Body of pancreas (tissue), 4 donors: ENCODE results near the gene DDX47. TPM values are rescaled to one million over a fixed set of nuclear protein-coding genes. Genes with fewer than 3 reads are reported as not detected.

Source experiments
- ATAC-seq: fragments of 150-250 bp; one replicate; pipeline ENCODE4 v1.9.1; 2016
- DNase-seq, 4 donors: peaks; one replicate each; pipeline ENCODE4 v3.0.0-alpha.2; 2019
- H3K27ac ChIP-seq, 4 donors: fragments of 200-600 bp; sonication (generic); 1 replicate in 3 of 4; 2 replicates in 1 of 4; pipeline versions ENCODE4 v1.5.1 to v1.6.1; 2016 to 2019; ENCODE audit warnings: mild to moderate bottlenecking in 1 of 4, mixed read lengths in 1 of 4, moderate library complexity in 1 of 4
- H3K27me3 ChIP-seq, 2 donors: fragments of 200-600 bp; sonication (generic); one replicate each; pipeline ENCODE4 v1.6.0; 2016; ENCODE audit warnings: mild to moderate bottlenecking in 1 of 2
- H3K36me3 ChIP-seq, 2 donors: fragments of 200-600 bp; sonication (generic); replicated peaks in 1 of 2; 2 replicates each; pipeline ENCODE4 v1.5.1; 2016; ENCODE audit warnings: low read depth in 2 of 2; ENCODE audit not compliant: insufficient read depth in 1 of 2
- H3K4me1 ChIP-seq: fragments of 200-600 bp; sonication (generic); one replicate; pipeline ENCODE4 v1.6.0; 2016
- H3K4me3 ChIP-seq, 2 donors: fragments of 200-600 bp; sonication (generic); 1 replicate in 1 of 2; 2 replicates in 1 of 2; pipeline ENCODE4 v1.5.1; 2016 to 2019
- H3K9me3 ChIP-seq, 3 donors: fragments of 200-600 bp; sonication (generic); 1 replicate in 2 of 3; 2 replicates in 1 of 3; pipeline ENCODE4 v1.5.1; 2016
- CTCF ChIP-seq, 7 experiments: fragments of 450-650 bp in 4 of 7; fragments of 200-600 bp in 3 of 7; sonication (generic) in 3 of 7; IDR thresholded peaks; one replicate each; pipeline ENCODE4 v1.5.1; 2016 to 2019; ENCODE audit warnings: antibody characterized with exemption in 7 of 7
- POLR2A ChIP-seq, 3 donors: fragments of 450-650 bp; IDR thresholded peaks; one replicate each; pipeline ENCODE4 v1.6.1; 2016; ENCODE audit warnings: antibody characterized with exemption in 3 of 3, mild to moderate bottlenecking in 2 of 3
- WGBS, 2 donors: methylation state at CpG; one replicate each; pipeline ENCODE4 v1.1.5; 2017; 5-methylcytosine and 5-hydroxymethylcytosine counted together
- intact Hi-C: fragments of 100-400 bp; cut with DNase I; formaldehyde crosslinking; loops from one replicate; pipeline ENCODE4 v1.15.1; 2023
- total RNA-seq, 2 donors: library from RNA; depleted of rRNA; stranded (reverse); fragments of >200 nt; gene quantifications; one replicate each; pipeline ENCODE4 v1.1.0, GENCODE V29; 2016

Gene DDX47
- total RNA-seq, 2 donors from 2014 or later: 32.4 to 59.7 TPM

DNA sequence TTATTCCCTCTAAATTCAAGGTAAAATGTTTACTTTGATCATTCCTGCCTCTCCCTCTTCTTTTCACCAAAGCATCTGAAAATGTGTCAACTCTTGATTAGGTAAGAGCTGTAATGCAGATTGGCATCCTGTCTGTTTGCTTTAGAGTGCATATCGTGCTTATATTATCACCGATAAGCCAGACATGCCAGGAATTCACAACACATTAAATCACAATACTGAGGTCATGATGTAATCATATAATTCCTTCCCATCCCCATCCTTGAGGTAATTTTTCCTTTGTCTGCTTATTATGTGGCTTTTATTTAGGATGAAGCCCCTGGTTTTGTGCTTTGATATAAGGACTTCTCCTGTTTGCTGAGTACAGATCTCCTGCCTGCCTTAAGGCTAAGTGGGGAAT, 10.2 kb downstream of the DDX47 start:
- no peak overlapping the region for H3K4me3 ChIP-seq
- DNase-seq (no peak), ATAC-seq (no peak)
- TF ChIP-seq CTCF (IDR thresholded peaks at IDR 0.05): no peak
- TF ChIP-seq POLR2A (IDR thresholded peaks at IDR 0.05): no peak
- peaks cover 12% of the 10 kb centered on the region for H3K4me1 ChIP-seq
- H3K27me3 ChIP-seq: no peaks in the 10 kb centered on the region
- peaks cover 15 to 45% of the 10 kb centered on the region in 2 donors for H3K36me3 ChIP-seq
- WGBS, 2 donors: 42 to 46% methylated on average over 2 of the region's 2 CpGs
- H3K27ac ChIP-seq: no peak overlapping the region
- no peaks in the 10 kb centered on the region for H3K9me3 ChIP-seq
- intact Hi-C loops: no loop called here

GRCh38 chr12:12823811-12824210, 10.7 kb downstream of the DDX47 start:
- Histone ChIP-seq H3K36me3 (peaks cover 15 to 48% of the 10 kb centered on the region in 2 donors), H3K27me3 (no peaks in the 10 kb centered on the region), H3K4me3 (no peak overlapping the region), H3K4me1 (peaks cover 11% of the 10 kb centered on the region), H3K9me3 (no peaks in the 10 kb centered on the region), H3K27ac (no peak overlapping the region)
- TF ChIP-seq CTCF (IDR thresholded peaks at IDR 0.05): no peak
- no peak for TF ChIP-seq POLR2A (IDR thresholded peaks at IDR 0.05)
- 96 to 97% methylated on average over 5 of the region's 5 CpGs for WGBS, 2 donors
- ATAC-seq (no peak), DNase-seq (no peak)
- intact Hi-C loops: no loop called here

GRCh38 chr12:12835378-12836146, 22.4 kb downstream of the DDX47 start:
- Histone ChIP-seq H3K27me3 (no peaks in the 10 kb centered on the region), H3K4me3 (no peak overlapping the region), H3K36me3 (peaks cover 0 to 3% of the 10 kb centered on the region in 2 donors), H3K9me3 (no peaks in the 10 kb centered on the region), H3K4me1 (no peaks in the 10 kb centered on the region), H3K27ac (no peak overlapping the region)
- DNase-seq (no peak), ATAC-seq (no peak)
- WGBS, 2 donors: 88 to 89% methylated on average over 7 of the region's 7 CpGs
- intact Hi-C loops: no loop called here
- TF ChIP-seq CTCF (IDR thresholded peaks at IDR 0.05) (no peak), POLR2A (IDR thresholded peaks at IDR 0.05) (no peak)

DNA sequence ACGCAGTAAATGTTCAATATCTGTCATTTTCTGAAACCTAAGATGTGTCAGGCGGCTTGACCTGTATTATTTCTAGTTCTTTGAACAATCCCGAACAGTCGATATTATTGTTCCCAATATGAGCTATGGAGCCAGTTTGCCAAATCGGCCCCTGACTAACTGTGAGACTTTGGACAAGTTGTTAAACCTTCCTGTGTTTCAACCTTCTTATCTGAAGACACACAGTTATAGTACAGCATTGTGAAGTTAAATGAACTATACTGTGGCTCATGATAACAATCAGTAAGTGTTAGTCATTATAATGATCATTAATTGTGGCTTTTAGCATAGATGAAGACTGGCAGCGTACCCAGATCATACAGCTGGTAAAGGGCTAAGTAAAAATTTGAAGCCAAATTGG, 23.4 kb downstream of the DDX47 start:
- Histone ChIP-seq H3K4me1 (no peaks in the 10 kb centered on the region), H3K27me3 (no peaks in the 10 kb centered on the region), H3K9me3 (no peaks in the 10 kb centered on the region), H3K4me3 (no peak overlapping the region), H3K36me3 (peaks cover 0 to 3% of the 10 kb centered on the region in 2 donors), H3K27ac (no peak overlapping the region)
- intact Hi-C loops: no loop called here
- WGBS, 2 donors: 70 to 75% methylated on average over 6 of the region's 6 CpGs
- TF ChIP-seq CTCF (IDR thresholded peaks at IDR 0.05) (no peak), POLR2A (IDR thresholded peaks at IDR 0.05) (no peak)
- ATAC-seq (no peak), DNase-seq (no peak)
